Measurements from ENCODE around the gene STK38.

STK38 gene

DNA sequence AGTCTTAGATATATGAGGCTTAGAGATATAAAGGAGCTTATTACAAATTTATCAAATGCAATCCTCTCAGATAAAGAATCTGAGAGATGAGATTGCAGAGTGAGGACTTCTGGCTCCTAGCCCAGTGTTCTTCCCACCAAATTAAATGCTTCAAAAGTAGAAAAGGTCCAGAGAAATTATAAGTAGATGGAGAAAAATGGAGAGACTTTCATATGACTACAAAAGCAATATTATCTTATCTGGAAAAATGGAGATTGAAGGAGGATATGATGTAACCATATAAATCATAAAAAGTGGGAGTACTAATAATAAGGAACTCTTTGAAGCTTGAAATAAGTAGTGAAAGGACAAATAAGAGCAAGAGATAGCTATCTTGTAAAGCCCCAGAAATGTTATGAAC is 101.7 kb downstream of the STK38 start:
- H3K9me3 ChIP-seq: peaks cover 27% of the 10 kb centered on the region
- H3K4me2 ChIP-seq: peak overlapping the region; percentile 89

DNA sequence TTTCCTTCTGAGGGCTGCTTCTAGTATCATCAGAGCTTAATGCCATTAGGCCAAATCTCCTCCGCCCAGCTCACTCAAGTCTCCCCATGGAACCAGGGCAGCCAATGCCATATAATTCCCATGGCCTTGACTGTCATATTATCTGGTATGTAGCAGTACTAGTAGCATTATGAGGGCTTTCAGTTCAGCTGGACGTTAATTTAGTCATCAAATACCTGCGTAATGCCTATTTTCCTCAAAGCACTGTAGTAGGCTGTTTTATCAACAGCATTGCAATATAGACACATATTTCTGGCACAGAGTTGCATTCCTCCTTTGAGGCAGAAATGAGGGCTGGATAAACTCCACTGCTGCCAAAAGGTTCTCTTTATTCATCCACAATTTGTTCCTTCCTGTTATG is 102.8 kb downstream of the STK38 start:
- H3K9me3 ChIP-seq: peaks cover 25% of the 10 kb centered on the region
- H3K4me2 ChIP-seq: peak overlapping the region; percentile 89
- no peak for TF ChIP-seq Cebpa-rat (IDR thresholded peaks at IDR 0.05)
- H3K9ac ChIP-seq: peak overlapping the region; percentile 88
- H3K36me3 ChIP-seq: peaks cover 35% of the 10 kb centered on the region
- H3K4me3 ChIP-seq: peak overlapping the region; percentile 80
- no peaks in the 10 kb centered on the region for H3K27me3 ChIP-seq
- peak overlapping the region; percentile 94; the same call in 1 of the 2 replicates for H3K27ac ChIP-seq
- peaks cover 39% of the 10 kb centered on the region for H3K4me1 ChIP-seq
- peaks cover 54% of the 10 kb centered on the region for H4K20me1 ChIP-seq

More for the DNA sequence above, 101.7 kb downstream of the STK38 start:
- Histone ChIP-seq H3K4me3 (no peak overlapping the region), H3K4me1 (peaks cover 39% of the 10 kb centered on the region), H3K27me3 (no peaks in the 10 kb centered on the region), H3K36me3 (peaks cover 38% of the 10 kb centered on the region), H3K27ac (no peak overlapping the region), H3K9ac (no peak overlapping the region), H4K20me1 (peaks cover 66% of the 10 kb centered on the region)
- no peak for TF ChIP-seq Cebpa-rat (IDR thresholded peaks at IDR 0.05)

All from BLaER1 (cell line).